SK-N-SH (cell line): Measurements from ENCODE around the gene OTUD7B.
"Not testable (repeated sequence)": the region's sequence is repeated elsewhere in the genome, so short reads cannot be mapped to it uniquely, and the experiment has no call there.

Experiments used
- CTCF ChIP-seq: fragments of 200-600 bp; sonication (generic); IDR thresholded peaks from 2 replicates; pipeline ENCODE4 v1.6.1; 2017; ENCODE audit warnings: antibody characterized with exemption, mild to moderate bottlenecking, moderate library complexity
- RCOR1 ChIP-seq: fragments of 150-350 bp; IDR thresholded peaks from 2 replicates; pipeline ENCODE4 v1.6.1; 2017; ENCODE audit warnings: antibody characterized with exemption, low read length
- USF1 ChIP-seq: IDR thresholded peaks from 2 replicates; pipeline ENCODE4 v1.4.0; 2012; ENCODE audit warnings: low read depth, borderline replicate concordance
- YY1 ChIP-seq: IDR thresholded peaks from 2 replicates; pipeline ENCODE4 v1.4.0; 2012; ENCODE audit warnings: low read depth, mild to moderate bottlenecking
- TF ChIP-seq, protein P1 (sequence below): IDR thresholded peaks from 2 replicates; pipeline ENCODE4 v1.6.1; 2012; ENCODE audit warnings: mild to moderate bottlenecking, low read depth, low read length, moderate library complexity

DNA sequence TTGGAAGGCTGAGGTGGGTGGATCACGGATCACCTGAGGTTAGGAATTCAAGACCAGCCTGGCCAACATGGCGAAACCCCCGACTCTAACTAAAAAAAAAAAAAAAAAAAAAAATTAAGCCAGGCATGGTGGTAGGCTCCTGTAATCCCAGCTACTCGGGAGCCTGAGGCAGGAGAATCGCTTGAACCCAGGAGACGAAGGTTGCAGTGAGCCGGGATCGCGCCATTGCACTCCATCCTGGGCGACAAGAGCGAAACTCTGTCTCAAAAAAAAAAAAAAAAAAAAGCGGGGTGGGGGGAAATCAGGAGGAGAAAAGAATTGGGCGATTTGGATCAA lies 71.9 kb downstream of the OTUD7B start:
- not testable (repeated sequence) for TF ChIP-seq USF1, CTCF, RCOR1, YY1
- TF ChIP-seq, protein P1, sequence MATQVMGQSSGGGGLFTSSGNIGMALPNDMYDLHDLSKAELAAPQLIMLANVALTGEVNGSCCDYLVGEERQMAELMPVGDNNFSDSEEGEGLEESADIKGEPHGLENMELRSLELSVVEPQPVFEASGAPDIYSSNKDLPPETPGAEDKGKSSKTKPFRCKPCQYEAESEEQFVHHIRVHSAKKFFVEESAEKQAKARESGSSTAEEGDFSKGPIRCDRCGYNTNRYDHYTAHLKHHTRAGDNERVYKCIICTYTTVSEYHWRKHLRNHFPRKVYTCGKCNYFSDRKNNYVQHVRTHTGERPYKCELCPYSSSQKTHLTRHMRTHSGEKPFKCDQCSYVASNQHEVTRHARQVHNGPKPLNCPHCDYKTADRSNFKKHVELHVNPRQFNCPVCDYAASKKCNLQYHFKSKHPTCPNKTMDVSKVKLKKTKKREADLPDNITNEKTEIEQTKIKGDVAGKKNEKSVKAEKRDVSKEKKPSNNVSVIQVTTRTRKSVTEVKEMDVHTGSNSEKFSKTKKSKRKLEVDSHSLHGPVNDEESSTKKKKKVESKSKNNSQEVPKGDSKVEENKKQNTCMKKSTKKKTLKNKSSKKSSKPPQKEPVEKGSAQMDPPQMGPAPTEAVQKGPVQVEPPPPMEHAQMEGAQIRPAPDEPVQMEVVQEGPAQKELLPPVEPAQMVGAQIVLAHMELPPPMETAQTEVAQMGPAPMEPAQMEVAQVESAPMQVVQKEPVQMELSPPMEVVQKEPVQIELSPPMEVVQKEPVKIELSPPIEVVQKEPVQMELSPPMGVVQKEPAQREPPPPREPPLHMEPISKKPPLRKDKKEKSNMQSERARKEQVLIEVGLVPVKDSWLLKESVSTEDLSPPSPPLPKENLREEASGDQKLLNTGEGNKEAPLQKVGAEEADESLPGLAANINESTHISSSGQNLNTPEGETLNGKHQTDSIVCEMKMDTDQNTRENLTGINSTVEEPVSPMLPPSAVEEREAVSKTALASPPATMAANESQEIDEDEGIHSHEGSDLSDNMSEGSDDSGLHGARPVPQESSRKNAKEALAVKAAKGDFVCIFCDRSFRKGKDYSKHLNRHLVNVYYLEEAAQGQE, result not testable (repeated sequence)
